EH (cell line): ENCODE results near the gene PPM1J.
"Not testable (repeated sequence)": the region's sequence is repeated elsewhere in the genome, so short reads cannot be mapped to it uniquely, and the experiment has no call there.

Source experiments
- DNase-seq: peaks from one replicate; pipeline ENCODE4 v3.0.0-alpha.2; 2015; ENCODE audit warnings: low read depth

The PPM1J gene

GRCh38 chr1:112715264-112716053 is at the start of gene PPM1J:
Gene PPM1J, minus strand, starts transcription at chr1:112715332. Its CDS starts 31 bp downstream, at chr1:112715301.
- peak; percentile 94 for DNase-seq

DNA sequence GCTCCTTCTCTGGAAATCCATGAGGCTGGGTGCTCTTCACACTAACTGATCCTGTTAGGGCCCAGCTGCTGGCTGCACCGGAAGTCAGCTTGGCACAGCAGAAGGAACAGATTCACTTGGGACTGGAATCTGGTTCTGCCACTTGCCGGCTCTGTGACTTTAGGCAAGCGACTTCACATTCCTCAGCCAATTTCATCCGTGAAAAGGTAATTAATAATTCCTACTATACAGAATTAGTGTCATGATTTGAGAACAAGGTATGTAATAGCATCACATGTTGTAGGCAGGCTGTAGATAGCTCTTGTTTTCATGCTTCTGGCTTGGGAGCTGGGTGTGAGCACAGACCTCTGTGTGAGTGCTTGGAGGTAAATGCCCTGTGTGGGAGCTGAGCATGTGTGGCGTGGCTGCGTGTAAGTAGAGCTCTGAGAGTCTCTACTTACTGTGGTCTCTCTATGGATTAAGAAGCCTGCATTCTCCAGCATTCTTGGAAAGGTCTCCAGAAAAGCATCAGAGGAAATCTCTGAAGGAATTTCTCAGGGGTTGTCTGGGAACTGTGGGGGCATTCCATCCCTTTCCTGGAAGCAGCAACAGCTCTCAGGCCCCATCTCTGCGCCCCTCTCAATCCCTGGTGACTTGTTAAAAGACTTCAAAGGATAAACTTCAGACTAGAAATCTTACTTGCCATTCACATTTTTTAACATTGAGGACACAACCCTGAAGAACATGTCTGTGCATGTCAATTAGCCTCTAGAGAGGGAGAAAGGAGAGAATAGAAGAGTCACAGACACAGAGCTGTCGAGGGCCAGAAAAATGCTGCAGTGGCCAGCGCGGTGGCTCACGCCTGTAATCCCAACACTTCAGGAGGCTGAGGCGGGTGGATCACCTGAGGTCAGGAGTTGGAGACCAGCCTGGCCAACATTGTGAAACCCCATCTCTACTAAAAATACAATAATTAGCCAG is 47.7 kb upstream of the PPM1J start:
- peak; percentile 30 for DNase-seq

GRCh38 chr1:112761714-112762480 is 46.8 kb upstream of the PPM1J start:
- no peak for DNase-seq

GRCh38 chr1:112759228-112759627 is 44.1 kb upstream of the PPM1J start:
- no peak for DNase-seq

DNA sequence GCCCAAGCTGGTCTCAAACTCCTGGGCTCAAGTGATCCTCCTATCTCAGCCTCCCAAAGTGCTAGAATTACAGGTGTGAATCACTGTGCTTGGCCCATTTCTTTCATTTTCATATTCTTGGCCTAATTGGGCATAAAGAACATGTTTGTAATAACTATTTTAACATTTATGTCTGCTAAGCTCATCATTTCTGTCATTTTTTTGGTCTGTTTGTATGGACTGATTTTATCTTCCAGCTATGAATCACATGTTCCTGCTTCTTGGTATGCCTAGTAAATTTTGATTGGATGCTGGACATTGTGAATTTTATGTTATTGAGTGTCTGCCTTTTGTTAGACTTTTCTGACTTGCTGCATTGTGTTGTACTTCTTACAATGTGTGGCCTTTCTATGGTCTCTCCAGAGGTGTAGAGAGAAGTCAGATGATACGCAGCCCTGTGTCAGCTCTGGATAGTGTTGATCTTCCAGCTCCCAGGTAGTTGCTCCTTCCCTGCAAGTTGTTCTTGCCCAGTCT is 39.0 kb upstream of the PPM1J start:
- DNase-seq = peak; percentile 18

DNA sequence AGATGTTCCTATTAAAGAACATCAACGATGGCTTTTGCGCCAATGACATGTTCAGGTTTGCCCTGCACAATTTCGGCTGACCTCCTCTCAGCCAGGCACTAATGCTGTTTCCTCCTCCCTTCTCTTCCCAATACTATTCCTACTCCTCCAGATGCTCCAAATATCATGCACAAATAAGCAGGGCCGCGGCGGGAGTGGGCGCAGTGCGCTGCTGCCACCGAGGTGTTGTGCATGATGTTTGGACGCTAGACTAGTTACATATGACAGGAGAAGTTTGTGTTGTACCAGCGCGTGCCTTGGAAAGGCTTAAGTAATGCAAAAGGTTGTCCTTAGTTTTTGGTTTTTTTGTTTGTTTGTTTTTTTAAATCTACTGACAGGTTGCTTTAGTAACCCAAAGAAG is 33.3 kb upstream of the PPM1J start:
- no peak for DNase-seq

GRCh38 chr1:112744009-112744578 is 29.0 kb upstream of the PPM1J start:
- peak; percentile 55 for DNase-seq

DNA sequence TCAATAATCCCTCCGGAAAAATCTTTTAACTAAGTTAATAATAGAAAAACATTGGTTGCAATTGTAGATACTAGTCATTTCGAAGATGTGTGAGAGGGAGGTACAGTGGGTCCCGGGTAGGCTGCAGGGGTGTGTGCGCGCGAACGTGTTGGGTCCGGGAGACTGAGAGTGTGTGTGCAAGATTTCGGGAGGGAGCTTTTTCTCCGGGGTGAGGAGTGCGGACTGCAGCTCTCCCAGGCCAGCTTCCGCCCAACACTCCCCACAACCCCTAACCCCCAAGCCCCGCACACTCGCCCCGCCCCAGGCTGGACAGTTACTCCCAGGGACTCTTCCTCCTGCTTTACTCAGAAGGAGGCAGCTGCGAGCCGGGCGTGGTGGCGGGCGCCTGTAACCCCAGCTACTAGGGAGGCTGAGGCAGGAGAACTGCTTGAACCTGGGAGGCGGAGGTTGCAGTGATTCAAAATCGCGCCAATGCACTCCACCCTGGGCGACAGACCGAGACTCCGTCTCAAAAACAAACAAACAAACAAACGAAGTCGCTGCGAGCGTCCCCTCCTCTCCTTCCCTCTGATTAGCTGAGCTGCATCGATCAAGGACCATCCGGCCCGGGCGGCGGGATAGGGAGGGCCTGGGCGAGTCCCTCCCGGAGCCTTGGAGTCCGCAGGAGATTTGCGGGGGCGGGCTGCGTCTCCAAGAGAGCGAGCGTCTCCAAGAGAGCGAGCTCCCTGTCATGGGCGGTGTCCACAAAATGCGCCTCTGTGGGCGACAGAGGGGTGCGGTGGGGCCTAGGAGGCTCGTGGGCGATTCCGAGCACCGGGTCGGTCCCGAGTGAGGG is 28.3 kb upstream of the PPM1J start:
- peak; percentile 11 for DNase-seq

- DNase-seq = no peak
Measured at GRCh38 chr1:112737573-112737972, 22.4 kb upstream of the PPM1J start.

GRCh38 chr1:112735752-112736151 is 20.6 kb upstream of the PPM1J start:
- DNase-seq = peak; percentile 84

DNA sequence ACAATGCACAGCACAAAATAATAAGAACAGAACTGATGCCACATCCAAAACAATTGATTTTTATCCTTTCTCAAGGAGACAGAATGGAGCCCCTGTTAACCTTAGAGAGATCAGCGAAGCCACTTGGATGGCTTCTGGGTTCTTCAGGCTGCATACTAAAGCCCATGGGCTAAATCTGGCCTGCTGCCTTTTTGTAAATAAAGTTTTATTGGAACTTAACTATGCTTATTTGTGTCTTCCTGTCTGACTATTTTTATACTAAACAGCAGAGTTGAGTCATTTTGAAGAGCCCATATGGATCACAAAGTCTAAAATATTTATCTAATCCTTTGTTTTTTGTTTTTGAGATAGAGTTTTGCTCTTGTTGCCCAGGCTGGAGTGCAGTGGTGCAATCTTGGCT is 16.3 kb upstream of the PPM1J start:
- peak; percentile 21 for DNase-seq

GRCh38 chr1:112729909-112730308 is 14.8 kb upstream of the PPM1J start:
- DNase-seq = no peak

GRCh38 chr1:112729011-112729410 is 13.9 kb upstream of the PPM1J start:
- DNase-seq = not testable (repeated sequence)

DNA sequence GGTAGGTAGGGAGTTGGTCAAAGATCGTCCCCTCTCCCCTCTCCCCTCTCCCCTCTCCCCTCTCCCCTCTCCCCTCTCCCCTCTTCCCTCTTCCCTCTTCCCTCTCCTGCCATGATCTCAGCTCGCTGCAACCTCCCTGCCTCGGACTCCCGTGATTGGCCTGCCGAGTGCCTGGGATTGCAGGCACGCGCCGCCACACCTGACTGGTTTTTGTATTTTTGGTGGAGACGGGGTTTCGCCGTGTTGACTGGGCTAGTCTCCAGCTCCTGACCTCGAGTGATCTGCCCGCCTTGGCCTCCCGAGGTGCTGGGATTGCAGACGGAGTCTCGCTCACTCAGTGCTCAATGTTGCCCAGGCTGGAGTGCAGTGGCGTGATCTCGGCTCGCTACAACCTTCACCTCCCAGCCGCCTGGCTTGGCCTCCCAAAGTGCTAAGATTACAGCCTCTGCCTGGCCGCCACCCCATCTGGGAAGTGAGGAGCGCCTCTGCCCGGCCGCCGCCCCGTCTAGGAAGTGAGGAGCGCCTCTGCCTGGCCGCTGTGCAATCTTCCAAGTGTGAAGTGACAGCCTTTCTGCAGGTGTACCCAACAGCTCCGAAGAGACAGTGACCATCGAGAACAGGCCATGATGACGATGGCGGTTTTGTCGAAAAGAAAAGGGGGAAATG is 13.3 kb upstream of the PPM1J start:
- not testable (repeated sequence) for DNase-seq

- DNase-seq = peak; percentile 55
Measured at GRCh38 chr1:112727716-112728115, 12.6 kb upstream of the PPM1J start.

GRCh38 chr1:112724240-112724639 is 9.1 kb upstream of the PPM1J start:
- not testable (repeated sequence) for DNase-seq

DNA sequence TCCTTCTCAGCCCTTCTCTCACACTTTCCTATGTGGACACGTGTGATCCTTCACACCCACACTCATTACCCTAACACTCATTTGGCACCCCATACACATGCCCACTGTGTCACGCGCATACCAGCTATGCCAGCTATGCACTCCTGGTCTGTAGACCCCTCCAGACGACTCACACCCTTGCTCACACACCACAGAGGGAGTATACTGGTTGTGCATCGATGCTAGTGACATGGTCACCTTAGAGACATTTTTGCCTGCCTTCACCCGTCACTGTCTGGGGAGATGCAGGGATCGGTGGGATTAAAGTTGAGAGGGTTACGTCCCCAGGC is 8.3 kb upstream of the PPM1J start:
- DNase-seq = no peak

- DNase-seq = peak; percentile 47
Measured at GRCh38 chr1:112722601-112723510, 7.7 kb upstream of the PPM1J start.

DNA sequence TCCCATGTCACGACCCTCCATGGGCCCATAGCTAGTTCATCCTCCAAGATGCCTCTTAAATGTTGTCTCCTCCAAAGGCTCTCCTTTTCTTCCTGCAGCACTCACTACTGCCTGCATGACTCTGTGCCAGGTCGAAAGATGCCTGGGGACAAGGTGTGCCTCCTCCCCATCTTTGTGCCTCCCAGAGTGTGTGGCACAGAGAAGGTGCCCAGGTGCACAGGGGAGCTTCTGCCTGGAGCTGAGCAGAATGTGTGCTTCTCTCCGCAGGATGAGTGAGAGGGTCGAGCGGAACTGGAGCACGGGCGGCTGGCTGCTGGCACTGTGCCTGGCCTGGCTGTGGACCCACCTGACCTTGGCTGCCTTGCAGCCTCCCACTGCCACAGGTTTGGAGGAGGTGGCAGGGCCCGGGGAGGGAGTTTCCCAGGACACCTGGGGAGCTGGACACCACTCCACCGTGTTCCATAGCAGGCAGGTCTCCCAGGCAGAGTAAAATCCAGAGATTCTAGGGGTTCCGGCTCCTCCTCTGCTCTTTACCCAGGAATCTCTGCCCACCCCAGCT is 6.9 kb upstream of the PPM1J start:
- no peak for DNase-seq
